Superior temporal gyrus (tissue), 1 donor: ENCODE data around the gene ALDH1A3.
"Not testable (repeated sequence)": the region's sequence is repeated elsewhere in the genome, so short reads cannot be mapped to it uniquely, and the experiment has no call there.

ENCODE experiments used
- DNase-seq: peaks from one replicate; pipeline ENCODE4 v3.0.0-alpha.2; 2016; ENCODE audit errors: extremely low spot score

Gene ALDH1A3

DNA sequence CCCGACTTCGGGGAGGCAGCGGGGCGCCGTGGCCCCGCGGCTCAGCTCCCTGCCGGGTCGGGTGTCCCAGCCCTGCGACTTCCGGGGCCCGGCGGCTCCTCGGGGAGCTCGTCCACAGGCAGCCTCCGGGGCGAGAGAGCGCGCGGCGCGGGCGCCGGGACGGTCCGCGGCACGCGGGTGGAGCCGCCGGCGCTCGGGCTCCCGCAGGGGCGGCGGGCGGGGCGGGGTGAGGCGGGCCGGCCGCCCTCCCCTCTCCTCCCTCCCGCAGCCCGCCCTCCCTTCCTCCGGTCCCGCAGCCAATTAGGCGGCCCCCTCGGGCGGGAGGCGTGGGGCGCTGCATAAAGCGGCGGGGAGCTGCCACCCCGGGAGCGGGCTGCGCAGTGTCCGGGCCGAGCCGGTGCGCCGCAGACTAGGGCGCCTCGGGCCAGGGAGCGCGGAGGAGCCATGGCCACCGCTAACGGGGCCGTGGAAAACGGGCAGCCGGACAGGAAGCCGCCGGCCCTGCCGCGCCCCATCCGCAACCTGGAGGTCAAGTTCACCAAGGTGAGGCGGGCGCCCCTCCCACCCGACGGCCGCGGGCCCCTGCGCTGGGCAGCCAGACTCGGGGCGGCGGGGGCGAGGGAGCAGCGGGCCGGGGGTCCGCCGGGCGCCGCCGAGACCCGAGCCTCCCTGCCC is at the start of gene ALDH1A3:
ALDH1A3 (plus strand) TSS at position 368 of the 675 bp plus-strand sequence; CDS start at position 445, 77 bp downstream.
- no peak for DNase-seq

GRCh38 chr15:100831467-100831866 is 48.2 kb upstream of the ALDH1A3 start:
- no peak for DNase-seq

- no peak for DNase-seq
Observed at GRCh38 chr15:100832149-100832942, 47.3 kb upstream of the ALDH1A3 start.

- DNase-seq, result no peak
Observed at GRCh38 chr15:100833417-100834389, 45.9 kb upstream of the ALDH1A3 start.

- DNase-seq, result no peak
Observed at GRCh38 chr15:100834731-100835130, 44.9 kb upstream of the ALDH1A3 start.

DNA sequence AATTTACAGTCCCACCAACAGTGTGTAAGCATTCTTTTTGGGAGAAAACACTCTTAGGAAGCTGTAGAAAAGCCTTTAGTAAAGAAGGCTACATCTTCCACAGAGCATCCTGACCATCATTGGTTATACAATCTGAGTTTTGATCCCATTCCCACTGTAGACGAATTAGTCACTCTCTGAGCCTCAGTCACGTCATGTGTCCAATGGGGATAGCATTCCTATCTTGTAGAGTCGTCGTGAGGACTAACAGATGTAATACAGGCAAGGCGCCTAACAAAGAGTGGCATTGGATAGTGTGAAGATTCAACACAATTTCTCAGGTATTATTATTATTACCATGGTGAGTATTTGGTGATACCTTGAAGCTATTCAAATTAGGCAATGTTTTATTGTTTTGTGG is 44.0 kb upstream of the ALDH1A3 start:
- DNase-seq, result no peak

DNA sequence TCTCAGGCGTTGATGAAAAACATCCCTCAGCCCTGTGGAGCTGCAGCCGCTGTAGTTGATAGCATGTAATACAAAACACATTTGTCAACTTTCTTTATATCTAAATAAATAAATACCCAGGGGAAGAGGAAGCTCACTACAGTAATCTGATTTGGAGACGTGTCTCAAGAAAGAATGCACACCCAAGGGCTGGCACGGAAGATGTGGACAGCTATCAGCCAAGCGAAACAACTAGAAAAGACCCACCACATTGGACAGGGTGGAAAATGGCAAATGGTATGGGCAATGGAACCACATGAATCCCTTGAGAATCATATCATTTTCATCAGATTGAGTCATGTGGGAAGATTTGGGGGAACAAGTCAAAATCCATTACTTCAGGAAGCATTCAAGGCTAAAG is 43.1 kb upstream of the ALDH1A3 start:
- no peak for DNase-seq

DNA sequence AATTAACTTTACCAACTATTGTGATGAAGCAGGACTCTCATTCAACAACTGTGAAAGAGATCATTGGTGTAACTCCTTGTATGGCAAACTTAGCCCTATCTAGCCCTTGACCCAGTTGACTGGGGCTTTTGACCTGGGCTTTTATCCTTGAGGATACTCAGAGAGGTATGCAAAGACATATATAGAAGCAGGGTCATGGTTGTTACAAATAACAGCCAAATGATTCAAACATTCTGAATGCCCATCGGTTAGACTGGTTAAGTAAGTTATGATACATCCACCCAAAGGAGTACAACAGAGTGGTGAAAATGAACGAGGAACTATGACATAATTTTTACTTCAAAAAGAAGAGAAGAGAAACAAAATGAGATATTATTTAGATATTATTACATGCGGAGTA is 38.2 kb upstream of the ALDH1A3 start:
- no peak for DNase-seq

GRCh38 chr15:100842756-100843730 is 36.6 kb upstream of the ALDH1A3 start:
- peak; percentile 13 for DNase-seq

DNA sequence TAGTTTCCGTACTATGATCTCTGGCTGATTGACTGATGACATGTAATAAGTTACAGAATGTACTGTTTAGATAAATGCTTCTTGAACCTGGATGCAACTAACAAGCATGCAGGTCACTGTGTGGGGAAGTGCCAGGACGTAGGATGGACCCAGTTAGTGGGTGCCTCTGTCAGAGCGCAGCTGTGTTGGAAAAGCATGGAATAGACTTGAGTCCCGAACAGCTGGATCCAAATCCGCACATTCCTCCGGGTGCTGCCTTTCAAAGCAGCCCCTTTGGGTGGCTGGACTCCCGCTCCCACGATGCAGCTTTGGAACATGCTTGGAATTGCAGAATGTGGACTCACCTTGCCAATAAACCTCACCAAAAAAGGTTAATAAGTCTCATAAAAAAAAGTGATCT is 35.5 kb upstream of the ALDH1A3 start:
- no peak for DNase-seq

GRCh38 chr15:100844778-100845177 is 34.9 kb upstream of the ALDH1A3 start:
- no peak for DNase-seq

DNA sequence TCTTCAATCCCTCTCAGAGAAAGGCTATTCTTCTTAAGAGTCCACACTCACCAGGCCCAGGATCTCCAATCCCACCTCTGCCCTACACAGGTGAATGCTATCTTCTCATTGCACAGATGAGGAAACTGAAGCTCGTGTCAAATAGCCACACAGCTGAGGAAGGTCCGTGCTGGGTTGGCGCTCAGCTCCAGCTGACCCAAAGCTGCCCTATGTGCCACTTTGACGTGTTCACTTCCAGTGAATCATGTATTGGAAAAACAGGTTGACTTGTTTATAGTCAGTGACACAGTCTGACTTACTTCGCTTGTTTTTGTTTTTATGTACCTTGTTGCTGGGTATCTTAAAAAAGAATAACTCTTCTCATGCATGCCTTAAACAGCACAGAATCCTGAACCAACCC is 32.4 kb upstream of the ALDH1A3 start:
- DNase-seq, result no peak

- DNase-seq, result peak; percentile 35
Observed at GRCh38 chr15:100849021-100849854, 30.4 kb upstream of the ALDH1A3 start.

DNA sequence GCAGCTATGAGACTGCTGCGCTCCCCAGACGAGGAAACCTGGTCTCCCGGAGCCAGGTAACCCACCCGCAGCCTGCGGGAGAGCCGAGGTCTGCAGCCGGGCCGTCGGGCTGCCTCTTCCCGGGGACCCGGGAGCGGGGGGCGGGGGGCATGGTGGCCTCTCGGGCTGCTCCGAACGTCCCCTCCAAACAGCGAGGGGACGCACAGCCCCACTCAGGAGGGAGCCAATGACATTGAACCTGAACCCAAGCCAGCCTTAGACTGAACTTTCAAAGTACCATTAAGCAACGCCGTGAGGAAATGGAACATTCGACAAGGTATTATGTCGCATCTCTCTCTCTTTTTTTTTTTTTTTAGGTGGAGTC is 29.8 kb upstream of the ALDH1A3 start:
- DNase-seq, result no peak

GRCh38 chr15:100851428-100852015 is 28.1 kb upstream of the ALDH1A3 start:
- not testable (repeated sequence) for DNase-seq

DNA sequence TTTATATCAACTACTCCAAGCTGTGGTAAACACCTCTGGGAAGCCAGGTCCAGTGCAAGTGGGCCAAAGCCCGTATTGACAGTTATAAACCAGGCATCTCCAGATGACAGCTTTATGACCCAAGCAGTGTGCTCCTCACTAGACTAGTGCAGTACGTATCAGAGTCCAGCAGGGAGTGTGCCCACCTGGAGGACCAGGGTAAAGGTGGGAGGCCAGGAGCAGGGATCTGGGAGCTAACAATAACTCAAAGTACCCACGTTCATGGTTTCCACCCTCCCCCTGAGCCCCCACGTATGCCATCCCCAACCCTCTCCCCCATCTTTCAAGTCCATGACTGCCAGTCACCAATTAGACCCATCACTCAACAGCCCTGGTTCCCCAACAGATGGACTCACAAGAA is 27.0 kb upstream of the ALDH1A3 start:
- DNase-seq, result no peak

DNA sequence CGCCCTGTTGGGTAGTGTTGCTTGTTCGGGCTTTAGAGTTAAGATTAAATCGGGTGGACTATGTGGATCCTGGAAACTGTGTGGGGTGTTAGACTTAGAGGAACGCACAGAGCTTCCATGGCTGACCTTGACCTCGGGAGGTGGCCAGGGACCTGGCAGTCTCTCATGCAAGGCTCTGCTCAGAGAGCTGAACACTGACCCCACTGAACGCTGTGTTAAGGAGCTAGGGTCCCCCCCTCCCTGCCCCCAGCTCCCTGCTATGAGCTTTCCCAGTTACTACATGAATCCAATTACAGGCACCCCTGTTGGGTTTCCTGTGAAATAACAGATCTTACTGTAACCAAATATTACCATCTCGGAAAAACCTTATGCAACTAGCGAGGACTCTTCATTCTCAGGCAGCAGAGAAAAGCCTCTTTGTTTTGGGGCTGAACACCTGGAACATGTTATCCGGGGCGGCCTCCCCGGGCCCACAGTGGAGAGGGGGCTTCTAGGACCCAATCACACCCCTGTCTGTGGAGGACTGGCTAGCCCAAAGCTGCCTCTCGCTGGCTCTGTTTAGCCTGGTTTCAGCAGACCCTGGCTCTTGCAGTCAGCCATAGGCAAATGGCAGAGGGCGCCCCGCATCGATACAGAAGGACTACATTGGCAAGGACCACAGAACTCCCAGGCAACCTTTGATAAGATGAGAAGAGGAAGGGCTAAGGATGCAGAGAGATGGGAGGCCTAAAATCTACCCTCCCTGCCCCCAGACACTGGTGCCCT is 25.8 kb upstream of the ALDH1A3 start:
- DNase-seq, result no peak

DNA sequence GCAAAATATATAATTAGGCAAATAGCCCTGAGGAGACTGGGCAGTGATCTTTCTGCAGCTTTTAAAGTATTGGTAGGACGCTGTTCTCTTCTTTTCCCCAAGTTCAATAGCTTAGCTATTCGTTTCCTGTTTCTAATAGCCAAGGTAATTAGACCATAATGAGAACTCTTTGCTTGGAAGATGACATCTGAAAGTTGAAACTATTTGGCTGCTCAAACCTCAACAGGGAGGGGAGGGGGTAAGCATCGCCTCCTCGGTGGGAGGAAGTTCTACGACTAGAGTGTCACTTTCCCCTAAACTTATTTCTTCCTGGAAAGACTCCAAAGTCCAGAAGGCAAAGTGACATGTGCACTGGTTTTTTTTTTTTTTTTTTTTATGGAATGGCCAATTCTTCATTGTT is 22.8 kb upstream of the ALDH1A3 start:
- DNase-seq, result no peak

DNA sequence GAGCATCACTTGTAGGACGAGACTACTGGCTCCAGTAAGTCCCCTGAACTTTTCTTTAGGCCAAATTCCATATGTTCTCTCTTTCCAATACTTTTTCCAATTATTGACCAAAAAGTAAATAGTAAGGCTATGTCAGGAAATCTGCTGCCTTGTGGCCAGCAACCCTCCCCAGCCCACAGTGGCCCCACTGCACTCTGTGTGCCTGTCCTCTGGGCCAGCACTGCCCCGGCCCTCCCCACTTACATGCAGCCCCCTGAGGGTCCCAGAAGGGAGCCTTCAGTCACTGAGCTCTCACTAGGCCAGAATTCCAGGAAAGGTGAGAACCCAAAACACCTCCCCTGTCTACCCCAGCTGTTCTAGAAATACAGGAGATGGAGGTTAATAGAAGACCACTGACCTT is 21.3 kb upstream of the ALDH1A3 start:
- DNase-seq, result no peak
